ENCODE measurements around the gene PDE10A.

Gene PDE10A

DNA sequence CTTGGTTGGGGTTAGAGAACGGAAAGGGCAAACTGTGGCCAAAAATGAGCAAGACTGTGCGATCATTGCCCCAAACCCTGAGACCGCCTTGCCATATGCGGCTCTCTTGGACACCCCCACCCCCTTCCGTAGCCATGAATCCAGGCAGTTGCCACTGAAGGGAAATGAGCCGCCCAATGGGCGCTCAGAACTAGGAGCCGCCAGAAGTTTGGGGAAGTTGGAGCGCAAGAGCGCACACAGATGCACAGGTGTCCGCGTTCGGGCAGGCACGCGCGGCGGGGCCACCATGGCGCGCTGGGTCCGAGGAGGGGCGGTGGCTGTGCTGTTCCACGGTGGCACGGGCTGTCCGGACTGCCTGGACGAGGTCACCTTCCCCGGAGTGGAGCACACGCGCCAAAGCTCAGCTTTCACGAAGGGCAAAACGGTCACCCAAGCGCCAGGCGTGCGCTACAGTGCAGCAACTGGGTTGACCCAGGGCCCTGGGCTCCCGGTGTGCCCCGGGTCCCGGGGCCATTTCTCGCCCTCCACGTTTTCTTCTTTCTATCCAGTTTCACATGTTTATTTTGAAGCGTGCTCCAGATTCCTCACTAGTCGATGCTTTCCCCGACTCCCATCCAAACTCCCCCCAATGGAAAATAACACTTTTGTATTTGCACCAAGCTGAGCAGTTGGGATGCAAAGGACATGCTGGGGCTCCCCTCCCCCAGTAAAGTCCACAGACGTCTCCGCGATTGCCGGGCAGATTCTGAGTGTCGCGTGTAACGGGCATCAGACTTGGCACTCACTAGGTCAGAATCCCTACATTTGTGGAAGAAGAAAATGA, 906 bp upstream of the PDE10A start:
- Histone ChIP-seq H3K27ac (ENCODE audit: low read depth, low read length) (no peak overlapping the region), H3K27me3 (ENCODE audit: control insufficient read depth in 1 of 2, insufficient read depth in 2 of 2, low read length in 2 of 2) (peaks cover 34 to 36% of the 10 kb centered on the region in 2 donors), H3K9ac (ENCODE audit: low read depth in 1 of 2, low read length in 2 of 2) (no peak overlapping the region)

DNA sequence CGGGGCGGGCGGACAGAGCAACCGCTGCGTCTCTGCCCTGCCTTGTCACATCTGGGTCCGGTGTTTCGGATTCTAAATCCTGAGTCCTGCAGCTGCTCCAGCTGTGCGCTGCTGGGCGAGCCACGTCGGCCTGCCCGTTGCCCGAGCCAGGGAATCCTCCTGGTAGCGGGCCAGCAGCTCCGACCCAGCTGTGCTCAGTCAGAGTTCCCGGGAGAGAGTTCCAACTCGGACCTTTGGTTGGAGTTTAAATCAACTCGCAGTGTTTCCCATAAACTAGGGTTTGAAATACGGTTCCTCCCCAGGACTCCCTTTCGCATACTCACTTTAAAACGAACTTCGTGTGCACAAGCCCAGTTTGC, 315 bp upstream of the PDE10A start:
- no peak overlapping the region for H3K27ac ChIP-seq (ENCODE audit: low read depth, low read length)

More for the DNA sequence above, 906 bp upstream of the PDE10A start:
- no peaks in the 10 kb centered on the region for H3K36me3 ChIP-seq (ENCODE audit: control insufficient read depth in 1 of 2, insufficient read depth in 2 of 2, low read length in 2 of 2)
- no peaks in the 10 kb centered on the region for H3K9me3 ChIP-seq (ENCODE audit: control insufficient read depth in 1 of 2, low read length in 2 of 2)
- peaks cover 12 to 21% of the 10 kb centered on the region in 2 donors for H3K4me1 ChIP-seq (ENCODE audit: control insufficient read depth in 1 of 2, insufficient read depth in 2 of 2, low read length in 2 of 2)
- peak overlapping the region; percentile 46 to 53 for H3K4me3 ChIP-seq (ENCODE audit: low read depth in 1 of 2, low read length in 2 of 2)

DNA sequence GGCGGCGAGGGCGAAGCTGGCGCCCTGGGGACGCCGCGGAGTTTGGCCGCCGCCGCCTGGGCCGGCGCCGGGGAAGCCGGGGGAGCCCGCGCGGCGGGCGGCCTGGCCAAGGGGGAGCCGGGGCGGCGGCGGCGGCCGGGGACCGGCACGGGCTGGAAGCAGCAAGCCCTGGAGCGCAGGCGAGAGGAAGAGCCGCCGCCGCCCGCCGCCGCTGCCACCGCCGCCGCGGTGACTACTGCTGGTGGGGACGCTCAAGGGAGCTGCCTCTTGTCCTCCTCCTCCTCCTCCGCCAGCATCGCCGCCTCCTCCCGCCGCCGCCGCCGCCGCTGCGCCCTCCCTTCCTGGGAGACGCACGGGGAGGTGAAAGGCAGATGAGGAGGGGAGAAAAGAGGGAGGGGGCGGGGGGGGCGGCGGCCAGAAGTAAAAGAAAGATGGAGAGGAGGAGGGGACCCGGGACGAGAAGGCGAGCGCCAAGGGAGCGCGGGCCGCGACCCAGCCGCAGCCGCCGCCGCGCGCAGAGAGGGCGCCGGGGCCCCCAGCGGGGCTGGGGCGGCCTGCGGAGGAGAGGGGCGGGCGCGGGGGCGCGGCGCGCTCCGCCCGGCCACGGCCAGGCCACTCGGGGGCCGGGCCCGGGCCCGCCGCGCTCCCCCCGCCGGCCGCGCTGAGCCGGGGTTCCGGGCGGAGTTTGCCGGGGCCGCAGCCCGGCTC, 846 bp downstream of the PDE10A start:
- Histone ChIP-seq H3K4me3 (ENCODE audit: low read depth in 1 of 2, low read length in 2 of 2) (peak overlapping the region; percentile 68), H3K27ac (ENCODE audit: low read depth, low read length) (no peak overlapping the region), H3K9me3 (ENCODE audit: control insufficient read depth in 1 of 2, low read length in 2 of 2) (no peaks in the 10 kb centered on the region), H3K9ac (ENCODE audit: low read depth in 1 of 2, low read length in 2 of 2) (peak overlapping the region in 1 of 2 donors; percentile 18), H3K27me3 (ENCODE audit: control insufficient read depth in 1 of 2, insufficient read depth in 2 of 2, low read length in 2 of 2) (peaks cover 34 to 36% of the 10 kb centered on the region in 2 donors), H3K36me3 (ENCODE audit: control insufficient read depth in 1 of 2, insufficient read depth in 2 of 2, low read length in 2 of 2) (no peaks in the 10 kb centered on the region), H3K4me1 (ENCODE audit: control insufficient read depth in 1 of 2, insufficient read depth in 2 of 2, low read length in 2 of 2) (peaks cover 18 to 25% of the 10 kb centered on the region in 2 donors)

More for the DNA sequence above, 315 bp upstream of the PDE10A start:
- no peaks in the 10 kb centered on the region for H3K9me3 ChIP-seq (ENCODE audit: control insufficient read depth in 1 of 2, low read length in 2 of 2)
- H3K4me1 ChIP-seq (ENCODE audit: control insufficient read depth in 1 of 2, insufficient read depth in 2 of 2, low read length in 2 of 2) = peaks cover 18 to 25% of the 10 kb centered on the region in 2 donors
- H3K27me3 ChIP-seq (ENCODE audit: control insufficient read depth in 1 of 2, insufficient read depth in 2 of 2, low read length in 2 of 2) = peaks cover 34 to 36% of the 10 kb centered on the region in 2 donors
- no peak overlapping the region for H3K9ac ChIP-seq (ENCODE audit: low read depth in 1 of 2, low read length in 2 of 2)
- H3K4me3 ChIP-seq (ENCODE audit: low read depth in 1 of 2, low read length in 2 of 2) = peak overlapping the region; percentile 46 to 53
- no peaks in the 10 kb centered on the region for H3K36me3 ChIP-seq (ENCODE audit: control insufficient read depth in 1 of 2, insufficient read depth in 2 of 2, low read length in 2 of 2)

DNA sequence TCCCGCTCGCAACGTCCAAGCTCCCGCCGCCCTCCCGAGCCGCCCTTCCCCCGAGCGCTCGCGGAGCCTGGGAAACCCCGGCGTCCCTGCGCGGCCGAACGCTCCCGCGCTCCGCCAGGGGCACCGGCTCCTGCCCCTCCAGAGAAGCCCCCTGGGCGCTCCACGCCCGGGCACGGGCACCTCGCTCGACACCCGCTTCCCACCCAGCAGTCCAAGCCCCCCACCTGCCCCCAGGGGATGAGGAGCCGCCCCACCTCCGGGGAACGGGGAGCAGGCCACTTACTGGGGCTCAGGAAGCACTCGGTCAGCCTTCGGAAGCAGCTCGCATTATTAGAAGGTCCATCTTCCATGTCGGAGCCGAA, 1.4 kb downstream of the PDE10A start:
- Histone ChIP-seq H3K36me3 (ENCODE audit: control insufficient read depth in 1 of 2, insufficient read depth in 2 of 2, low read length in 2 of 2) (no peaks in the 10 kb centered on the region), H3K9me3 (ENCODE audit: control insufficient read depth in 1 of 2, low read length in 2 of 2) (no peaks in the 10 kb centered on the region), H3K27me3 (ENCODE audit: control insufficient read depth in 1 of 2, insufficient read depth in 2 of 2, low read length in 2 of 2) (peaks cover 32 to 33% of the 10 kb centered on the region in 2 donors), H3K9ac (ENCODE audit: low read depth in 1 of 2, low read length in 2 of 2) (peak overlapping the region in 1 of 2 donors; percentile 18), H3K4me1 (ENCODE audit: control insufficient read depth in 1 of 2, insufficient read depth in 2 of 2, low read length in 2 of 2) (peaks cover 18 to 25% of the 10 kb centered on the region in 2 donors), H3K27ac (ENCODE audit: low read depth, low read length) (no peak overlapping the region), H3K4me3 (ENCODE audit: low read depth in 1 of 2, low read length in 2 of 2) (peak overlapping the region; percentile 68)

DNA sequence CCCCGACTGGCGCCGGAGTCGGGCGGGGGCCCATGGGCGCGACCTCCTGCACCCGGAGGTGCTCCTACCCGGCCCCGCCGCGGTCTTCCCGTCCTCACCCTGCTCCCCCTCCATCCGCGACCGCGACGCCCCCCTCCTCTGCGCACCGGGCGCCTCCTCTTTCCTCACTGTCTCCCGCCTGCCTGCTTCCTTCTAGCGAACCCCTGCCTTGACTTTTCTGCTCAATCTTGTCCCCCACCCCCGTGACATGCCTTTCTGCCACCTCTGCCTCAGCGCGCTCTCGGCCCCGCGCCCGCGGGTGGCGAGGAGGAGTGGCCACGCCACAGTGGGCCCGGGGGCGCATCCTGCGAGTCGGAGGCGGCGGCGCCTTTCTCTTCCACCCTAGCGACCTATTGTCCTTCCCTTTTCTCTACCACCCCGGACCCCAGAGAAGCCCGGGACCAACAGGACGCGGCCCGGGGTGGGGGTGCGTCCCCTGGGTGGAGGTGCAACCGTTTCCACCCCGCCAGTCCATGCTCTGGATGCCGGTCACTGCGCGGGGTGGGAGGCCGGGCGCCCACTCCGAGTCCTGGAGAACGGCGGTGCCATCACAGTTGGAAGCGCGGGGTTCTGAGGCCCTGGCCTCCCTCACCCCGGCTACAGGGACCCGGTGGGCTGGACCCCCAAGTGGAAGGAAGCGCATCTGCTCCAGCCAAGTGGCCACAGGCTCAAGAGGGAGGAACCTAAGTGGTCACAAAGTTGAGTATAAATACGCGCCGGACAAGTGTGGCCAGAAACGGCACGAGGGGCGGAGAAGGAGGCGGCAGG, 2.0 kb downstream of the PDE10A start:
- Histone ChIP-seq H3K36me3 (ENCODE audit: control insufficient read depth in 1 of 2, insufficient read depth in 2 of 2, low read length in 2 of 2) (no peaks in the 10 kb centered on the region), H3K9me3 (ENCODE audit: control insufficient read depth in 1 of 2, low read length in 2 of 2) (no peaks in the 10 kb centered on the region), H3K27ac (ENCODE audit: low read depth, low read length) (no peak overlapping the region), H3K4me1 (ENCODE audit: control insufficient read depth in 1 of 2, insufficient read depth in 2 of 2, low read length in 2 of 2) (peaks cover 18 to 25% of the 10 kb centered on the region in 2 donors), H3K27me3 (ENCODE audit: control insufficient read depth in 1 of 2, insufficient read depth in 2 of 2, low read length in 2 of 2) (peaks cover 26 to 28% of the 10 kb centered on the region in 2 donors), H3K4me3 (ENCODE audit: low read depth in 1 of 2, low read length in 2 of 2) (peak overlapping the region; percentile 68), H3K9ac (ENCODE audit: low read depth in 1 of 2, low read length in 2 of 2) (peak overlapping the region; percentile 18 to 25)

DNA sequence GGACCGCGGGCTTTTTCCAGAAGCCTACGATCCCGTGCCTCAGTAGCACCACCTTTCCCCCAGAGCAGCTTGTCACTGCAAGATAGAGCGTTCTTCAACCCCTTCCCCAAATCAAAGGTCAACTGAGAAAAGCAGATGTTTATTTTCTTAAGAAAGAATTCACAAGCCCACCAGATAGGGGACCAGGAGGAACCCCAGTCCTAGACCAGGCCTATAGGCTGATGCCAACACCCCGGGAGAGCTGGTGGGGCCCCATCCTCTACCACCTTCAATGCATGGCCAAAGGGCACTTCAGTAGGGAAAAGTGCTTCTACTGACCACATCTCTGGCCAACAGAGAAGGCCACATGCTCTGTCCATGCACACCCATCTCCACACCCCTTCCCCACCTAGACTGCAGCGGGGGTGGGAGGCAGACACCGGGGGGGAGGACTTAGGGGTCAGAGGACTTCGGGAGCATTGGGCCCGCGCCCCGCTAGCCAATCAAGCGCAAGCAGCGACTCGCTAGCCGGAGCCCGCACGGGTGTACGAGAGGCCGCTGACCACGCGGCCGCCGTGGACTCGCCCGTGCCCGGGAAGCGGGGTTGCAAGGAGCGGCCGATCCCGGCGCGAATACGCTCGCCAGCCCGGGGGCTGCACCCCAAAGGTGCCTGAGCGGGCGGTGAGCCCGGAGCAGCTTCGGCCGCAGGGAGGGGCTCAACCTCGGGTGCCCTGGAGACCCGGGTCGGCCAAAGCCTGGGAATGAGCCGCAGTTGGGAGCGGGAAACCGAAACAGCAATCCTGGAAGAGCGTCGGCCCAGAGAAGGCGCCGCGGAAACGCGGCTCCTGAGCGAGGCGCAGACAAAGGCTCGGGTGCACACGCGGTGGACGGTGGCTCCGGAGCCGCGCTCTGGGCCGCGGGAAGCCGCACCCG, 2.8 kb downstream of the PDE10A start:
- peaks cover 19 to 20% of the 10 kb centered on the region in 2 donors for H3K27me3 ChIP-seq (ENCODE audit: control insufficient read depth in 1 of 2, insufficient read depth in 2 of 2, low read length in 2 of 2)
- peaks cover 18 to 24% of the 10 kb centered on the region in 2 donors for H3K4me1 ChIP-seq (ENCODE audit: control insufficient read depth in 1 of 2, insufficient read depth in 2 of 2, low read length in 2 of 2)
- H3K9ac ChIP-seq (ENCODE audit: low read depth in 1 of 2, low read length in 2 of 2) = peak overlapping the region in 1 of 2 donors; percentile 25
- peak overlapping the region; percentile 68 for H3K4me3 ChIP-seq (ENCODE audit: low read depth in 1 of 2, low read length in 2 of 2)
- no peaks in the 10 kb centered on the region for H3K36me3 ChIP-seq (ENCODE audit: control insufficient read depth in 1 of 2, insufficient read depth in 2 of 2, low read length in 2 of 2)
- H3K27ac ChIP-seq (ENCODE audit: low read depth, low read length) = no peak overlapping the region
- H3K9me3 ChIP-seq (ENCODE audit: control insufficient read depth in 1 of 2, low read length in 2 of 2) = no peaks in the 10 kb centered on the region

DNA sequence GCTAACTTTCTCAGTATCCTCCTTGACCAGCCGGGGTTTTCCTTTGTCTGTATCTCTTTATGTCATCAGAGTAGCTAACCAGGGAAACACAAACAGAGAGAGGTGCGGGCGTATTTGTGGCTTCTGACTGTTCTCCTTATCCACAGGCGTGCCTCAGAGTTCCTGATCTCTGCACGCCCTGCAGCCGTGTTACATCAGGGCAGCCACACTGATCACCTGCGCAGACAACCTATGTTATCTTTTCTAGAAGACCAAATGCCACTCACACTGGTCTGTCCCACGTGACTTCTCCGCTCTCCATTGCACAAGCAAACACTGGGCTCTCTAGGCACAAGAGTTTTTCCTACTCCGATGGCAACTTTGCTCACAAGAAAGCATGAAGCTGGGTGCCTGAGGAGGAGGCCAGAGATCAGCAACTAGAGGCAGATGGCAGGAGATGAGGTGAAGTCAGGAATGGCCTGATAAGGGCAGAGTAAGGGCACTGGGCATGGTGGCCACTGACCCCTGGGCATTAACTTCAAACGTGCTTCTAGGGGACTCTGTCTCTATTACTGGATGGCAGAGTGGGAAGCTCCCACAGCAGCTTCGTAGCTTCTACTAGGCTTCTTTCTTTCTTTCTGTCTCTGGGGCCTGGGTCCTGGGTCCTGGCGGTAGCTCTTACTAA, 4.5 kb downstream of the PDE10A start:
- H3K27ac ChIP-seq (ENCODE audit: low read depth, low read length) = no peak overlapping the region
- peaks cover 3% of the 10 kb centered on the region in 2 donors for H3K27me3 ChIP-seq (ENCODE audit: control insufficient read depth in 1 of 2, insufficient read depth in 2 of 2, low read length in 2 of 2)
- H3K9ac ChIP-seq (ENCODE audit: low read depth in 1 of 2, low read length in 2 of 2) = no peak overlapping the region
- H3K4me1 ChIP-seq (ENCODE audit: control insufficient read depth in 1 of 2, insufficient read depth in 2 of 2, low read length in 2 of 2) = peaks cover 7 to 11% of the 10 kb centered on the region in 2 donors
- no peaks in the 10 kb centered on the region for H3K36me3 ChIP-seq (ENCODE audit: control insufficient read depth in 1 of 2, insufficient read depth in 2 of 2, low read length in 2 of 2)
- H3K4me3 ChIP-seq (ENCODE audit: low read depth in 1 of 2, low read length in 2 of 2) = no peak overlapping the region
- no peaks in the 10 kb centered on the region for H3K9me3 ChIP-seq (ENCODE audit: control insufficient read depth in 1 of 2, low read length in 2 of 2)

DNA sequence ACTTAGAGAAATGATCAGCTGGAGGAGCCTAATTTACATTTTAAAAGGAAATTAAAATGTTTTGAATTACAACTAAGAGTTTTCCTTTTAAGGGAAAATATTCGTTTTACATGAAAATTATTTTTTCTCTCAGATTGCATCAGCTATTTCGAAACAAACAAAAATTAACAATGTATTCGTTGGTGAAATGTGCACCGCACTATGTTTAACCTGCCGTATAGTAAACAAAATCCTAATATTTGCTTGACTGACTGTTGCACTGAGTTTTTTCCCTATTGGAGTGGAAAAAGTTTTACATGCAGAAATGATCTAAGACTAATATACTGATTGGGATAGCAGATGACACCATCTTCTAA, 5.7 kb downstream of the PDE10A start:
- no peak overlapping the region for H3K4me3 ChIP-seq (ENCODE audit: low read depth in 1 of 2, low read length in 2 of 2)
- no peak overlapping the region for H3K9ac ChIP-seq (ENCODE audit: low read depth in 1 of 2, low read length in 2 of 2)
- H3K27me3 ChIP-seq (ENCODE audit: control insufficient read depth in 1 of 2, insufficient read depth in 2 of 2, low read length in 2 of 2) = peaks cover 0 to 3% of the 10 kb centered on the region in 2 donors
- no peak overlapping the region for H3K27ac ChIP-seq (ENCODE audit: low read depth, low read length)
- H3K36me3 ChIP-seq (ENCODE audit: control insufficient read depth in 1 of 2, insufficient read depth in 2 of 2, low read length in 2 of 2) = no peaks in the 10 kb centered on the region
- no peaks in the 10 kb centered on the region for H3K9me3 ChIP-seq (ENCODE audit: control insufficient read depth in 1 of 2, low read length in 2 of 2)
- H3K4me1 ChIP-seq (ENCODE audit: control insufficient read depth in 1 of 2, insufficient read depth in 2 of 2, low read length in 2 of 2) = peaks cover 7 to 8% of the 10 kb centered on the region in 2 donors

Measured in duodenal mucosa (tissue), 2 donors.